Raji (cell line): Measurements from ENCODE around the gene MEP1A.

Experiments
- POLR2A ChIP-seq: IDR thresholded peaks from 2 replicates; pipeline ENCODE4 v1.6.1; 2011; ENCODE audit warnings: low read depth, low read length, control low read depth; ENCODE audit not compliant: insufficient read depth

MEP1A gene

DNA sequence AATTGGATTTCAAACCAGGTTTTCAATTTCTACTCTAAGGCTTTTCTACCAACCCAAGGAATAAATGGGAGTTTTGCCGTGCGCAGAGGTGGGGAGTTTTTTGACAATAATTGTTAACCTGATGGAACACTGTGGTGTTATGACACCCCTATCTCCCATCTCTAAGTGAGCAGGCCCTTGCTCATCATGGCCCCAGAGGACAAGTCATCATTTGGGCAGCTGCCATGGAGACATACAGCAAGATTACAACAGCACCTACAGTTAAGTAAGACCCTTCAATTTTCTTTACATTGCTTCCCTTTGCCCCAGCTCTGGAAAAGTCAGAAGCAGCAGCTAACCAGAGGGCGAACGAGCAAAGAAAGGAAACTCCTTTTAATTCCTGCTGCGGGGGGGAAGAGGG, 74.2 kb downstream of the MEP1A start:
- TF ChIP-seq POLR2A: no peak

DNA sequence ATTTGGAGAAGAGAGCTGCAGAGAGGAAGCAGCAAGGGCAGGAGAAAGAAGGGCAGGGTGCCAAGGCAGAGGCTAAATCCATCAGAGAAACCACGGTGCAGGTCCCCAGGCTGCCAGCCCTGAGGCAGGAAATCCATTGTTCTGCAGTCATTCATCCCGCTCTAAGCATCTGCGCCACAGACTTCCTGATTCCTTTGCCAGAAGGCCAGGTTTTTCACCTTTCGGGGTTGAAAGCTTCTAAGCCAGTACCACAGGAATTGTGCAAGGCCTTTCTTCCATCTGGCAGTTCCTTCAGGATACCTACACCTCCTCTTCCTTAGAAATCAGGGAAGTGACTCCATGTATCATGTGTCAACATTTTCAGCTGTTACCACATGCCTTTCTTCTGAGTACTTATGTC, 82.9 kb downstream of the MEP1A start:
- no peak for TF ChIP-seq POLR2A

DNA sequence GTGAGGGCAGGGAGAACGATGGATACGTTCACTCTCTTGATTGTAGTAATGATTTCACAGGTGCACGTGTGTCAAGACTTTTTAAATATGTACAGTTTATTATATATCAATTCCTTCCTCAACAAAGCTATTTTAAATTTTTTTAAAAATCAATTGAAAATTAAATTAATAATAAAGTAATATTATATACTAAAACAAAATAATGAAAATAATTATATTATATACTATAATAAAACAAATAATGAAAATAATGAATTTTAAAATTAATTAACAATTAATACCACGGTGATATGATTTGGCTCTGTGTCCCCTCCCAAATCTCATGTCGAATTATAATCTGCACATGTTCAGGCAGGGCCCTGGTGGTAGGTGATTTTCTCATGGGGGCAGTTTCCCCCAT, 85.8 kb downstream of the MEP1A start:
- no peak for TF ChIP-seq POLR2A

DNA sequence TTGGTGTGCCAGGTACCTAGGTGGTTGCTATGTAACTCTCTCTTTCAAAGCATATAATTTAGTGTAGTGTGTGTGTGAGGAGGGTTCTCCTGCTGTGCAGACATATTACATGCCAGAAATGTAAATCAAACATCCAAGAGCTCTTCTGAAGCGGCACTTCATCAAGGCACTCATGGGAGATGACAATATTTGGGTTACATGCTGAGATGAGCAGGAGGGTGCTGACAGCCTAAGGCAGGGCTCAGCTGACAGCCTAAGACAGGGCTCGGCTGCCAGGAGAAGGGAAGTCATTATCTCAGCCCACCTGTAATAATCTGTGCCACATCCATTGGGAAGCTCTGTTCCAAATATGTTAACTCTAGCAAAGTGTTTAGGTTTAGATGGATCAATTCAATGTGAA, 89.5 kb downstream of the MEP1A start:
- no peak for TF ChIP-seq POLR2A

DNA sequence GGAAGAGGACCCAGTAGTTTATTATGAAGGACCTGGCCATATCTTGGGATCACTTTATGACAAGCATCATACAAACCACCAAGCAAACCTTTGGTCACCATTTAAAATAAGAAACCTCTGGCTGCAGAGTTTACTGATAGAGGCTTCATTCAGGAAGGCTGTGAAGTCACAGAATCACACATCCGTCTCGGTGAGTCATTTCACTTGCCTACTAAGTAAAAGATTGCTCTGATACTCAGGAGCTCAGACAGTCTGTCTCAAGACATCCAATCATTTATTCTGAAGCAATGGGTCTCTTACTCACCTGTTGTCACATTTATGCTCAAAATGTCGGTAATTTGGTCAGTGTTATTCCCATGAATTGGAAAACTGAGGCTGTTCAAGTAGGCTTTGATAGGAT, 94.8 kb downstream of the MEP1A start:
- no peak for TF ChIP-seq POLR2A

DNA sequence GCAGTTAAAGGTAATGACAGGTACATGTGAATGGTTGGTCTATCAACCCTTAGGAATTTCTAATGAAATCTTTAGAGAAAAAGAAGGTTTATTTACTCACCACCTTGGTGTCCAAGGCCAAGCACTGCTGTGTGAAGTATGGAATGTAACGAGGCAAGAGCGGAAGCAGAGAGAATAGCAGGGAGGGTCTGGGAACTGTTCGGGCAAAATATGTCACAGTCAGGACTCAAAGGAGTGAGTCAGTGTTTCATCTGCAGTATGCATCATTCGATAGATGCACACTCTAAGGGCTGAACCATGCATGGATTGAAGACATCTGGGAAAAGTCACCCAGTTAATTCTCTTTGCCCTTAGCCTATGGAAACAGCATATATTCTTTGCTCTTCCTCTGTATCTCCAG, 95.4 kb downstream of the MEP1A start:
- TF ChIP-seq POLR2A: no peak
